Colonic mucosa (tissue), 4 donors: ENCODE data around the gene SLC2A9. TPM values are rescaled to one million over a fixed set of nuclear protein-coding genes. Genes with fewer than 3 reads are reported as not detected.

ENCODE experiments used
- DNase-seq: peaks from one replicate; pipeline ENCODE4 v3.0.0-alpha.2; 2020
- H3K27ac ChIP-seq: fragments of 200-600 bp; one replicate; pipeline ENCODE4 v1.8.0; 2021
- H3K27me3 ChIP-seq: fragments of 200-600 bp; one replicate; pipeline ENCODE4 v1.8.0; 2021
- H3K36me3 ChIP-seq: fragments of 200-600 bp; one replicate; pipeline ENCODE4 v1.8.0; 2021
- H3K4me1 ChIP-seq: fragments of 200-600 bp; one replicate; pipeline ENCODE4 v1.8.0; 2021; ENCODE audit warnings: mild to moderate bottlenecking
- H3K4me3 ChIP-seq: fragments of 200-600 bp; one replicate; pipeline ENCODE4 v1.8.0; 2021
- H3K9ac ChIP-seq, 2 donors: one replicate each; pipeline ENCODE4 v1.7.0; 2013; ENCODE audit warnings: control low read depth in 2 of 2, low read depth in 2 of 2, low read length in 2 of 2
- H3K9me3 ChIP-seq: fragments of 200-600 bp; one replicate; pipeline ENCODE4 v1.8.0; 2021
- intact Hi-C: fragments of 100-400 bp; cut with DNase I; formaldehyde crosslinking; loops from one replicate; pipeline ENCODE4 v1.14.1; 2022
- total RNA-seq, 2 donors: library from RNA; stranded (reverse); fragmentation: NEBNext Ultra II Directional in 1 of 2; extraction: Animal tissue kit (Norgen Biotek cat#: 25700) in 1 of 2; gene quantifications; one replicate each; pipeline ENCODE4 v1.2.1, GENCODE V29; 2021
- TF ChIP-seq, protein P1 (sequence below): fragments of 200-600 bp; IDR thresholded peaks from one replicate; pipeline ENCODE4 v1.8.0; 2022; ENCODE audit warnings: antibody characterized with exemption, mild to moderate bottlenecking
- donor health status: healthy.
- donor health status: DM: no; HTN: no; CAD: no.
- donor health status: DM: no; HTN: no; CAD: no.

Gene SLC2A9
- total RNA-seq, 2 donors from 2014 or later = 4.3 to 6.8 TPM

DNA sequence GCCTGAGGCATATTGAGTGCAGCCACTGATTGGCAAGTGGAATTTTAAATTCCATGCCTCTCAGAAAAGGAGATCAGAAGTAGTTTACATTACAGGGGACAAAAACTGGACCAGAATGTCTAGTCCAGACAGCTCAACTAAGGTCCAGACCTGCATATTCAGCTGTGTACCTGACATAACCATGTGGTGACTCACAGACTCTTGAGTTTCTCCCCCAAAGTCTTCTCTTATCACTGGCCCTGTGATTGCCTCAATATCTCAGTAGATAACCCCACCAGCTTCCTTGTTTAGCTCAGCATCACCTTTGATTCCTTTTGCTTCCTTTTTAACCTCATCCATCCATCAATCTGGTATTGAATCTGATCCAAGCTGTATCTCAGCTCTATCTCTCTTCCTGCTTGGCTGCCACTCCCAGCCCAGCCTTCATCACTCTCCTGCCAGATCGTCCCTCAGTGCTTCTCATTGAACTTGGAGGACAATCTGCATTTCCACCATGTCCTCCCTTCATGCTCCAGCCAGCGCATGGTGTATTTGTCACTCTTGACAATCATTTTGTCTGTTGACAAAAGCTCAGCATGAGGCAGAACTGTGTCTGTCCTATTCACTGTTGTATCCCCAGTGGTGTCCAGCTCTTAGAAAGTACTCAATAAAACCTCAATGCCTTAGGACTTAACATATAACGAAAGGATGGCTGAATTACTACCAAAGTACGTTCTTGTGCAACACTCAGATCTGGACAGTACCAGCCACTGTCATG lies 27.8 kb upstream of the SLC2A9 start:
- Histone ChIP-seq H3K36me3 (no peaks in the 10 kb centered on the region), H3K27me3 (no peaks in the 10 kb centered on the region), H3K27ac (no peak overlapping the region), H3K9me3 (no peaks in the 10 kb centered on the region), H3K9ac (no peak overlapping the region), H3K4me3 (no peak overlapping the region), H3K4me1 (no peaks in the 10 kb centered on the region)
- intact Hi-C loops = no loop called here
- no peak for DNase-seq
- TF ChIP-seq, protein P1, sequence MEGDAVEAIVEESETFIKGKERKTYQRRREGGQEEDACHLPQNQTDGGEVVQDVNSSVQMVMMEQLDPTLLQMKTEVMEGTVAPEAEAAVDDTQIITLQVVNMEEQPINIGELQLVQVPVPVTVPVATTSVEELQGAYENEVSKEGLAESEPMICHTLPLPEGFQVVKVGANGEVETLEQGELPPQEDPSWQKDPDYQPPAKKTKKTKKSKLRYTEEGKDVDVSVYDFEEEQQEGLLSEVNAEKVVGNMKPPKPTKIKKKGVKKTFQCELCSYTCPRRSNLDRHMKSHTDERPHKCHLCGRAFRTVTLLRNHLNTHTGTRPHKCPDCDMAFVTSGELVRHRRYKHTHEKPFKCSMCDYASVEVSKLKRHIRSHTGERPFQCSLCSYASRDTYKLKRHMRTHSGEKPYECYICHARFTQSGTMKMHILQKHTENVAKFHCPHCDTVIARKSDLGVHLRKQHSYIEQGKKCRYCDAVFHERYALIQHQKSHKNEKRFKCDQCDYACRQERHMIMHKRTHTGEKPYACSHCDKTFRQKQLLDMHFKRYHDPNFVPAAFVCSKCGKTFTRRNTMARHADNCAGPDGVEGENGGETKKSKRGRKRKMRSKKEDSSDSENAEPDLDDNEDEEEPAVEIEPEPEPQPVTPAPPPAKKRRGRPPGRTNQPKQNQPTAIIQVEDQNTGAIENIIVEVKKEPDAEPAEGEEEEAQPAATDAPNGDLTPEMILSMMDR = no peak

DNA sequence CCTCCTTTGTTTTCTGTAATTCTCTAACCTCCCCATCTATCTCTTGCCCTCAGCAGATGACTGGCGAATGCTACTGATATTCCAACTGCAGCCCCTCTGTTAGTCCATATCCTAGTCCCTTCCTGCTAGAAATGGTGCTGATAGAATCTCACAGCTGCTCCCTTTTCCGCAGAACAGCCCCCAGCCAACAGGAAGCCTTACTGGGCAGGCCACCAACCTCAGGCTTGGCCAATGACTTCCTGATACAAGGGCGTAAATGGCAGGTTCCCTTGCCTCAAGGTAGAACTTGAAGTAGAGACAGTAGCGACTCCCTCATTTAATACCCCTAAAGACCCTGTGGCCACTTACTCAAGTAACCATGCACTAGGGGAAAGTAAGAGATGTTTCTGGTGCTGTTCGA lies 26.7 kb upstream of the SLC2A9 start:
- Histone ChIP-seq H3K36me3 (no peaks in the 10 kb centered on the region), H3K9me3 (no peaks in the 10 kb centered on the region), H3K27me3 (no peaks in the 10 kb centered on the region), H3K27ac (no peak overlapping the region), H3K4me1 (no peaks in the 10 kb centered on the region), H3K4me3 (no peak overlapping the region), H3K9ac (no peak overlapping the region)
- TF ChIP-seq, protein P1 = no peak
- intact Hi-C loops = no loop called here
- no peak for DNase-seq

DNA sequence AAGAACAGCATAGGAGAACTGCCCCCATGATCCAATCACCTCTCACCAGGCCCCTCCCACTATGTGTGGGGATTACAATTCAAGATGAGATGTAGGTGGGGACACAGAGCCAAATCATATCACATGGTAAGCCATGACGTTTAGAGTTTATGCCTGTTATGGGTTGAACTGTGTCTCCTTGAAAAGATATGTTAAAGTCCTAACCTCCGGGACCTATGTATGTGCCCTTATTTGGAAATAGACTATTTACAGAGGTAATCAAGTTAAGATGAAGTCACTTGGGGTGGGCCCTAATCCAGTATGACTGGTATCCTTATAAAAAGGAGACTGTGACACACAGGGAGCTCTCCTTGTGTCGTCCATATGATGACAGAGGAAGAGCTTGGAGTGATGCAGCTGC lies 25.2 kb upstream of the SLC2A9 start:
- Histone ChIP-seq H3K27ac (no peak overlapping the region), H3K9ac (no peak overlapping the region), H3K4me3 (no peak overlapping the region), H3K9me3 (no peaks in the 10 kb centered on the region), H3K4me1 (no peaks in the 10 kb centered on the region), H3K27me3 (no peaks in the 10 kb centered on the region), H3K36me3 (no peaks in the 10 kb centered on the region)
- DNase-seq = no peak
- intact Hi-C loops = no loop called here
- TF ChIP-seq, protein P1 = no peak

DNA sequence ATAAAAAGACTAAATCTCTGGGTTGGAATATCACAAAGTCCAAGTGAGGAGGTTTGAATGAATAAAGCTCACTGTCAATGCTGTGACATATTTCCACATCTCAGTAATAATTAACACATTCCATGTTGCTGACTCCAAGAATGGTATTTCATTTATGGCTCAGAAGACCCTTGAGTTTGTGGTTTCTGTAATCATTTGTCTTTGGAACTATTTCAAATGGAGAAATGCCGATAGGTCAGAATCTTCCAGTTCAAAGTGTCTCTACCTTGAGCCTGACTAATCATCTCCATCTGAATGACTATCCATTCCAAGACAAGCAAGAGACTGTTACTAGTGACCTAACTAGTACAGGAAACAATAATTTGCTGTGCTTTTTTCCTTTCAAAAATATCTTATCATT lies 24.2 kb upstream of the SLC2A9 start:
- H3K4me3 ChIP-seq = no peak overlapping the region
- no peaks in the 10 kb centered on the region for H3K36me3 ChIP-seq
- H3K27me3 ChIP-seq = no peaks in the 10 kb centered on the region
- no peak overlapping the region for H3K9ac ChIP-seq
- intact Hi-C loops = no loop called here
- H3K9me3 ChIP-seq = no peaks in the 10 kb centered on the region
- TF ChIP-seq, protein P1 = no peak
- H3K27ac ChIP-seq = no peak overlapping the region
- H3K4me1 ChIP-seq = no peaks in the 10 kb centered on the region
- no peak for DNase-seq

DNA sequence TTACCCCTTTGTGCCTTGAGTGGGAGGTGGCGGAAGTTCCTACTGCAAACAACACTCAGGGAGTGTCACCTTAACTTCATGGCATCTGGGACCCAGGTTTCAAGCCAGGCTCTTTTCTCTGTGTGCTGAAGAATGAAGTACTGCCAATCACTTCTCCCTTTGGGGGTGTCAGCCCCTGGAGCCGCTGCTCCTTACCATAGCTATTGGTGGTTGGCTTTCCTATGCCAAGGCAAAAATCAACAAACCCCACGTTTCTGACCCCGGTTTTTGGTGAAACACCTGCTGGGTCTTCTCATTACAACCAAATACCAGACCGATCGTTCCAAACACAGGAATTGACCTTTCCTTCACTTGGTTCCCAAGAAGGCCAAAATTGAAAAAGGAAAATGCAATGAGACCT lies 19.7 kb upstream of the SLC2A9 start:
- Histone ChIP-seq H3K9ac (no peak overlapping the region), H3K4me3 (no peak overlapping the region), H3K27me3 (no peaks in the 10 kb centered on the region), H3K36me3 (no peaks in the 10 kb centered on the region), H3K27ac (no peak overlapping the region), H3K4me1 (no peaks in the 10 kb centered on the region), H3K9me3 (no peaks in the 10 kb centered on the region)
- intact Hi-C loops = no loop called here
- DNase-seq = no peak
- TF ChIP-seq, protein P1 = no peak
